Raji (cell line): ENCODE data around the gene CMTM4.

ENCODE experiments used
- POLR2A ChIP-seq: IDR thresholded peaks from 2 replicates; pipeline ENCODE4 v1.6.1; 2011; ENCODE audit warnings: low read depth, low read length, control low read depth; ENCODE audit not compliant: insufficient read depth

CMTM4 gene

GRCh38 chr16:66714654-66715307 lies 18.2 kb upstream of the CMTM4 start:
- no peak for TF ChIP-seq POLR2A

- no peak for TF ChIP-seq POLR2A
Observed at GRCh38 chr16:66714062-66714461, 17.5 kb upstream of the CMTM4 start.

GRCh38 chr16:66713076-66713475 lies 16.5 kb upstream of the CMTM4 start:
- no peak for TF ChIP-seq POLR2A

GRCh38 chr16:66712512-66712911 lies 16.0 kb upstream of the CMTM4 start:
- no peak for TF ChIP-seq POLR2A

GRCh38 chr16:66711581-66711980 lies 15.0 kb upstream of the CMTM4 start:
- no peak for TF ChIP-seq POLR2A

- TF ChIP-seq POLR2A: no peak
Observed at GRCh38 chr16:66706506-66706880, 9.9 kb upstream of the CMTM4 start.

- no peak for TF ChIP-seq POLR2A
Observed at GRCh38 chr16:66705790-66706505, 9.4 kb upstream of the CMTM4 start.

GRCh38 chr16:66703406-66704215 lies 7.1 kb upstream of the CMTM4 start:
- no peak for TF ChIP-seq POLR2A

- no peak for TF ChIP-seq POLR2A
Observed at GRCh38 chr16:66701516-66701915, 5.0 kb upstream of the CMTM4 start.

- TF ChIP-seq POLR2A: no peak
Observed at GRCh38 chr16:66701026-66701425, 4.5 kb upstream of the CMTM4 start.

- TF ChIP-seq POLR2A: no peak
Observed at GRCh38 chr16:66699898-66700297, 3.4 kb upstream of the CMTM4 start.

- TF ChIP-seq POLR2A: no peak
Observed at GRCh38 chr16:66698046-66698445, 1.5 kb upstream of the CMTM4 start.

GRCh38 chr16:66695935-66696668 lies 441 bp downstream of the CMTM4 start:
- TF ChIP-seq POLR2A: no peak

- no peak for TF ChIP-seq POLR2A
Observed at GRCh38 chr16:66695471-66695934, 1.0 kb downstream of the CMTM4 start.

- no peak for TF ChIP-seq POLR2A
Observed at GRCh38 chr16:66693149-66693548, 3.4 kb downstream of the CMTM4 start.

- TF ChIP-seq POLR2A: no peak
Observed at GRCh38 chr16:66692341-66692740, 4.2 kb downstream of the CMTM4 start.

GRCh38 chr16:66691234-66691633 lies 5.3 kb downstream of the CMTM4 start:
- TF ChIP-seq POLR2A: no peak
